HCT116 (cell line): ENCODE results near the gene TAF4. TPM values are rescaled to one million over a fixed set of nuclear protein-coding genes. Genes with fewer than 3 reads are reported as not detected.

ENCODE experiments used
- ATAC-seq: fragments of 200-7000 bp; cut with Tn5 transposase; 2 replicates; pipeline ENCODE4 v1.9.1; 2020; ENCODE audit warnings: mild to moderate bottlenecking, moderate library complexity
- BruUV-seq: library from RNA; stranded (reverse); fragments of 400-500 nt; replicated peaks from 2 replicates; lab custom pipeline; 2021; lab: Mats Ljungman, UMichigan
- CTCF ChIA-PET: fragments of 300-600 bp; sonication (Branson Sonifier 250); formaldehyde crosslinking; loops from one replicate; lab custom pipeline; 2021; ENCODE audit warnings: antibody characterized with exemption; lab: Charles Lee
- POLR2A ChIA-PET: fragments of 300-600, 350-600 bp; sonication (Branson Sonifier 250); formaldehyde crosslinking; loops from one replicate; lab custom pipeline; 2021; ENCODE audit warnings: antibody characterized with exemption; lab: Charles Lee
- RAD21 ChIA-PET, 2 experiments: fragments of 300-600 bp; sonication (Branson Sonifier 250); formaldehyde crosslinking; loops; one replicate each; lab custom pipeline; 2023; ENCODE audit warnings: low total read pairs in 2 of 2; ENCODE audit not compliant: uncharacterized antibody in 2 of 2, unreplicated experiment in 2 of 2, low non-redundant PET in 1 of 2; lab: Charles Lee
- DNase-seq: peaks from one replicate; pipeline ENCODE4 v3.0.0-alpha.2; 2010; ENCODE audit warnings: low read depth, low spot score
- H2AFZ ChIP-seq: fragments of 200-600 bp; shearing (Covaris generic), sonication (generic); 2 replicates; pipeline ENCODE4 v1.6.1; 2017; ENCODE audit warnings: low read depth, mixed run types, mixed read lengths, antibody characterized with exemption, low read length; ENCODE audit not compliant: poor library complexity, severe bottlenecking
- H3K27ac ChIP-seq: 2 replicates; pipeline ENCODE4 v1.5.1; 2012; ENCODE audit warnings: low read depth, low read length
- H3K27me3 ChIP-seq: fragments of 200-600 bp; sonication (generic); 2 replicates; pipeline ENCODE4 v1.6.1; 2016; ENCODE audit warnings: mixed run types, low read length, mixed read lengths; ENCODE audit not compliant: insufficient read depth
- H3K36me3 ChIP-seq, 2 experiments: fragments of 200-500 bp in 1 of 2; fragments of 200-600 bp in 1 of 2; sonication (Bioruptor generic) in 1 of 2; sonication (generic) in 1 of 2; 2 replicates each; pipeline versions ENCODE4 v1.5.1 to v1.6.1; 2014 to 2016; ENCODE audit warnings: low read length in 2 of 2, inconsistent platforms in 1 of 2, mixed read lengths in 1 of 2, mixed run types in 1 of 2; ENCODE audit not compliant: insufficient read depth in 2 of 2, control insufficient read depth in 1 of 2
- H3K4me1 ChIP-seq, 2 experiments: fragments of 200-600 bp in 1 of 2; sonication (generic) in 1 of 2; 2 replicates each; pipeline versions ENCODE4 v1.5.1 to v1.6.1; 2012 to 2017; ENCODE audit warnings: low read length in 2 of 2, inconsistent platforms in 1 of 2, mild to moderate bottlenecking in 1 of 2, mixed read lengths in 1 of 2, mixed run types in 1 of 2, moderate library complexity in 1 of 2; ENCODE audit not compliant: insufficient read depth in 2 of 2, control insufficient read depth in 1 of 2
- H3K4me2 ChIP-seq: fragments of 200-600 bp; sonication (generic); 2 replicates; pipeline ENCODE4 v1.6.1; 2017; ENCODE audit warnings: mixed run types, low read length, mixed read lengths
- H3K4me3 ChIP-seq, 2 experiments: fragments of 200-600 bp in 1 of 2; sonication (generic) in 1 of 2; replicated peaks in 1 of 2; 2 replicates each; pipeline ENCODE4 v1.5.1; 2011 to 2016; ENCODE audit warnings: low read length in 2 of 2, control low read depth in 1 of 2, low read depth in 1 of 2, mild to moderate bottlenecking in 1 of 2, mixed read lengths in 1 of 2, mixed run types in 1 of 2
- H3K79me2 ChIP-seq: fragments of 200-600 bp; sonication (generic); 2 replicates; pipeline ENCODE4 v1.6.1; 2017; ENCODE audit warnings: mild to moderate bottlenecking, mixed run types, low read length, moderate library complexity, mixed read lengths; ENCODE audit not compliant: insufficient read depth
- H3K9ac ChIP-seq: fragments of 200-600 bp; sonication (generic); 2 replicates; pipeline ENCODE4 v1.6.1; 2016; ENCODE audit warnings: low read length, mixed read lengths
- H3K9me2 ChIP-seq: fragments of 200-600 bp; sonication (generic), shearing (Covaris generic); 2 replicates; pipeline ENCODE4 v1.6.1; 2017; ENCODE audit warnings: mixed run types, mild to moderate bottlenecking, moderate library complexity; ENCODE audit not compliant: insufficient read depth
- H3K9me3 ChIP-seq, 2 experiments: fragments of 200-500 bp in 1 of 2; fragments of 200-600 bp in 1 of 2; sonication (Bioruptor generic) in 1 of 2; sonication (generic) in 1 of 2; 2 replicates each; pipeline ENCODE4 v1.6.1; 2014 to 2017; ENCODE audit warnings: low read length in 2 of 2, mixed read lengths in 2 of 2, inconsistent platforms in 1 of 2, low read depth in 1 of 2, mild to moderate bottlenecking in 1 of 2, mixed run types in 1 of 2, moderate library complexity in 1 of 2; ENCODE audit not compliant: control insufficient read depth in 1 of 2, insufficient read depth in 1 of 2
- H4K20me1 ChIP-seq: fragments of 200-600 bp; sonication (generic), shearing (Covaris generic); 2 replicates; pipeline ENCODE4 v1.6.1; 2017; ENCODE audit warnings: mixed run types, mild to moderate bottlenecking, moderate library complexity; ENCODE audit not compliant: insufficient read depth
- EGR1 ChIP-seq: IDR thresholded peaks from 2 replicates; pipeline ENCODE4 v1.6.1; 2012; ENCODE audit warnings: low read depth
- EZH2 ChIP-seq: fragments of 200-600 bp; sonication (generic); IDR thresholded peaks from 2 replicates; pipeline ENCODE4 v1.6.1; 2017; ENCODE audit warnings: antibody characterized with exemption, mixed run types
- FOSL1 ChIP-seq: IDR thresholded peaks from 2 replicates; pipeline ENCODE4 v1.6.1; 2012; ENCODE audit warnings: low read depth
- POLR2AphosphoS5 ChIP-seq: IDR thresholded peaks from 2 replicates; pipeline ENCODE4 v1.6.1; 2011; ENCODE audit warnings: mild to moderate bottlenecking, low read depth, low read length, moderate library complexity
- RAD21 ChIP-seq: IDR thresholded peaks from 2 replicates; pipeline ENCODE4 v1.6.1; 2012; ENCODE audit warnings: low read depth, mild to moderate bottlenecking
- SIN3A ChIP-seq: IDR thresholded peaks from 2 replicates; pipeline ENCODE4 v1.6.1; 2012; ENCODE audit warnings: low read depth
- YY1 ChIP-seq: IDR thresholded peaks from 2 replicates; pipeline ENCODE4 v1.6.1; 2011; ENCODE audit warnings: low read length, low read depth, moderate library complexity, mild to moderate bottlenecking; ENCODE audit not compliant: insufficient replicate concordance; ENCODE audit errors: extremely low read depth
- ZFX ChIP-seq: fragments of 450-650 bp; IDR thresholded peaks from 2 replicates; pipeline ENCODE4 v1.6.1; 2017
- ZNF274 ChIP-seq: fragments of 200-500 bp; sonication (Bioruptor generic); IDR thresholded peaks from 2 replicates; pipeline ENCODE4 v1.6.1; 2014; ENCODE audit warnings: mild to moderate bottlenecking, low read depth, low read length, inconsistent platforms
- intact Hi-C: fragments of 100-400 bp; cut with micrococcal nuclease; formaldehyde crosslinking; loops from 2 replicates; pipeline ENCODE4 v1.10.0; 2022
- total RNA-seq: library from RNA; stranded (reverse); gene quantifications from one replicate; pipeline ENCODE4 v1.2.1, GENCODE V29; 2021; ENCODE audit not compliant: unreplicated experiment
- TF ChIP-seq, protein P1 (sequence below): IDR thresholded peaks from 2 replicates; pipeline ENCODE4 v1.6.1; 2012; ENCODE audit warnings: low read depth
- TF ChIP-seq, protein P2 (sequence below): IDR thresholded peaks from 2 replicates; pipeline ENCODE4 v1.6.1; 2012

The TAF4 gene
- total RNA-seq, 1 experiment from 2014 or later: 26.8 TPM

DNA sequence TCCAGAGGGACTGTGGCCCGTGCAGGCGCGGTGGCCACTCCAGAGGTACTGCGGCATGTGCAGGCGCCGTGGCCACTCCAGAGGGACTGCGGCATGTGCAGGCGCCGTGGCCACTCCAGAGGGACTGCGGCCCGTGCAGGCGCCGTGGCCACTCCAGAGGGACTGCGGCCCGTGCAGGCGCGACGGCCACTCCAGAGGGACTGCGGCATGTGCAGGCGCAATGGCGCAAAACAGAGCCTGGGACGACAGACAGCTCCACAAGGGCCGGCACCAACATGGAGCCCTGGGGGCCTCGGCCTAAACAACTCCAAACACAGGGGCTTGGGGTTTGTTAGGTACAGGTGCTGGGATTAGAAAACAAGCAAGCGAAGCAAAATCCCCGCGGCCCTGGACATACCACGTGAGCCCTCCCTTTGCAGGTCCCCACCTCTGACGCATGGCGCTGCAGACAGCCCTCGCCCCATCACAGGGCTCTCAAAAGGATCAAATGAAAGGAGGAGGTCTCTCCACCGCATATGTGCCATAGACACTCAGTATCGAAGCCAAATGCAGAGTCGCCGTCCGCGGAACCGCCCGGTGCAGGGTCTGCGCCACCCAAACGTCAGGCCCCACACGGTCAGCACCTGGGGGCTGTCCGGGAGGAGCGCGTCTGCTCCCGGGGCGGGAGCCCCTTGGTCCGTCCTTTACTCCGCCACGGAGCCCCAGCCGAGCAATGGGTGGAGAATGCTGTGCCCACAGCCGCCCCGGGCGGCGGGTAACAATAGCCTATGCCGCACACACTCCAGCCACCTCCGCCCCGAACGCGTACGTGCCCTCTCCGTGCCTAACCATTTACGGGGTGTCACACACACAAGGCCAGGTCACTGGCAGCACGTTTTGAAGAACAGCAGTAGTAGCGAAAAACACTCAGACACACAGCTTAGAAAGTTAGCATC, 85.7 kb downstream of the TAF4 start:
- H2AFZ ChIP-seq: no peak overlapping the region
- no peaks in the 10 kb centered on the region for H3K9me2 ChIP-seq
- no peak overlapping the region for H3K4me3 ChIP-seq
- H3K9ac ChIP-seq: no peak overlapping the region
- H4K20me1 ChIP-seq: no peaks in the 10 kb centered on the region
- peaks cover 0 to 4% of the 10 kb centered on the region in 2 experiments; a peak in 2 of 4 replicates for H3K36me3 ChIP-seq
- DNase-seq: no peak
- H3K4me1 ChIP-seq: no peaks in the 10 kb centered on the region
- ChIA-PET POLR2A (no interaction called here), RAD21 (no interaction called here), CTCF (no interaction called here)
- no peak overlapping the region for H3K27ac ChIP-seq
- H3K4me2 ChIP-seq: no peak overlapping the region
- no peaks in the 10 kb centered on the region for H3K9me3 ChIP-seq
- TF ChIP-seq, protein P1, sequence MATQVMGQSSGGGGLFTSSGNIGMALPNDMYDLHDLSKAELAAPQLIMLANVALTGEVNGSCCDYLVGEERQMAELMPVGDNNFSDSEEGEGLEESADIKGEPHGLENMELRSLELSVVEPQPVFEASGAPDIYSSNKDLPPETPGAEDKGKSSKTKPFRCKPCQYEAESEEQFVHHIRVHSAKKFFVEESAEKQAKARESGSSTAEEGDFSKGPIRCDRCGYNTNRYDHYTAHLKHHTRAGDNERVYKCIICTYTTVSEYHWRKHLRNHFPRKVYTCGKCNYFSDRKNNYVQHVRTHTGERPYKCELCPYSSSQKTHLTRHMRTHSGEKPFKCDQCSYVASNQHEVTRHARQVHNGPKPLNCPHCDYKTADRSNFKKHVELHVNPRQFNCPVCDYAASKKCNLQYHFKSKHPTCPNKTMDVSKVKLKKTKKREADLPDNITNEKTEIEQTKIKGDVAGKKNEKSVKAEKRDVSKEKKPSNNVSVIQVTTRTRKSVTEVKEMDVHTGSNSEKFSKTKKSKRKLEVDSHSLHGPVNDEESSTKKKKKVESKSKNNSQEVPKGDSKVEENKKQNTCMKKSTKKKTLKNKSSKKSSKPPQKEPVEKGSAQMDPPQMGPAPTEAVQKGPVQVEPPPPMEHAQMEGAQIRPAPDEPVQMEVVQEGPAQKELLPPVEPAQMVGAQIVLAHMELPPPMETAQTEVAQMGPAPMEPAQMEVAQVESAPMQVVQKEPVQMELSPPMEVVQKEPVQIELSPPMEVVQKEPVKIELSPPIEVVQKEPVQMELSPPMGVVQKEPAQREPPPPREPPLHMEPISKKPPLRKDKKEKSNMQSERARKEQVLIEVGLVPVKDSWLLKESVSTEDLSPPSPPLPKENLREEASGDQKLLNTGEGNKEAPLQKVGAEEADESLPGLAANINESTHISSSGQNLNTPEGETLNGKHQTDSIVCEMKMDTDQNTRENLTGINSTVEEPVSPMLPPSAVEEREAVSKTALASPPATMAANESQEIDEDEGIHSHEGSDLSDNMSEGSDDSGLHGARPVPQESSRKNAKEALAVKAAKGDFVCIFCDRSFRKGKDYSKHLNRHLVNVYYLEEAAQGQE: no peak
- TF ChIP-seq ZFX (no peak), RAD21 (no peak), ZNF274 (no peak), SIN3A (no peak), POLR2AphosphoS5 (no peak), FOSL1 (no peak), EZH2 (no peak), YY1 (no peak), EGR1 (no peak)
- TF ChIP-seq, protein P2, sequence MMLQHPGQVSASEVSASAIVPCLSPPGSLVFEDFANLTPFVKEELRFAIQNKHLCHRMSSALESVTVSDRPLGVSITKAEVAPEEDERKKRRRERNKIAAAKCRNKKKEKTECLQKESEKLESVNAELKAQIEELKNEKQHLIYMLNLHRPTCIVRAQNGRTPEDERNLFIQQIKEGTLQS: no peak
- BruUV-seq: no TSS peak
- H3K79me2 ChIP-seq: peaks cover 3% of the 10 kb centered on the region
- ATAC-seq: no peak
- intact Hi-C loops: no loop called here
- H3K27me3 ChIP-seq: no peaks in the 10 kb centered on the region
